GM12878 (cell line): ENCODE data around the gene MYH7. TPM values are rescaled to one million over a fixed set of nuclear protein-coding genes. Genes with fewer than 3 reads are reported as not detected.

Experiments used
- ATAC-seq: fragments of 200-7000 bp; cut with Tn5 transposase; 3 replicates; pipeline ENCODE4 v1.9.1; 2020; ENCODE audit warnings: mild to moderate bottlenecking, moderate library complexity
- BruUV-seq: library from RNA; stranded (reverse); fragments of 400-500 nt; replicated peaks from 2 replicates; lab custom pipeline; 2021; lab: Mats Ljungman, UMichigan
- CTCF ChIA-PET: fragments of 300-600 bp; sonication (Branson Sonifier 250); formaldehyde crosslinking; extraction: SDS; loops from one replicate; lab custom pipeline; 2021; ENCODE audit warnings: inconsistent platforms; lab: Yijun Ruan, JAX
- POLR2A ChIA-PET: fragments of 350-600 bp; formaldehyde crosslinking; extraction: SDS; loops from one replicate; lab custom pipeline; 2021; ENCODE audit warnings: inconsistent platforms; lab: Charles Lee
- RAD21 ChIA-PET: fragments of 300-600 bp; sonication (Branson Sonifier 250); formaldehyde crosslinking; loops from one replicate; lab custom pipeline; 2023; ENCODE audit warnings: antibody characterized with exemption; ENCODE audit not compliant: unreplicated experiment; lab: Charles Lee
- SMC1A ChIA-PET: fragments of 300-600 bp; sonication (Branson Sonifier 250); formaldehyde crosslinking; loops from one replicate; lab custom pipeline; 2023; ENCODE audit not compliant: unreplicated experiment, uncharacterized antibody; lab: Charles Lee
- DNase-seq: peaks from one replicate; pipeline ENCODE4 v3.0.0-alpha.2; 2011; ENCODE audit warnings: low read depth, low spot score
- FAIRE-seq: peaks from 3 replicates; lab custom pipeline; 2011; peaks lifted over from hg19 to GRCh38; lab: Jason Lieb, UNC
- H2AFZ ChIP-seq: 2 replicates; pipeline ENCODE4 v1.6.0; 2011; ENCODE audit warnings: low read depth, low read length, control low read depth; ENCODE audit not compliant: control insufficient read depth
- H3K27ac ChIP-seq: 2 replicates; pipeline ENCODE4 v1.5.1; 2011; ENCODE audit warnings: control low read depth; ENCODE audit not compliant: control insufficient read depth, insufficient read depth
- H3K27me3 ChIP-seq, 2 experiments: replicated peaks in 1 of 2; 2 replicates each; pipeline versions ENCODE4 v1.6.0 to v1.6.1; 2011; ENCODE audit warnings: low read length in 1 of 2; ENCODE audit not compliant: control insufficient read depth in 2 of 2, insufficient read depth in 2 of 2
- H3K36me3 ChIP-seq, 2 experiments: 2 replicates each; pipeline ENCODE4 v1.5.1; 2011; ENCODE audit warnings: low read length in 1 of 2; ENCODE audit not compliant: control insufficient read depth in 2 of 2, insufficient read depth in 2 of 2
- H3K4me1 ChIP-seq: 2 replicates; pipeline ENCODE4 v1.6.1; 2011; ENCODE audit warnings: mild to moderate bottlenecking, low read length, moderate library complexity, mixed read lengths; ENCODE audit not compliant: control insufficient read depth, insufficient read depth
- H3K4me2 ChIP-seq: 2 replicates; pipeline ENCODE4 v1.6.0; 2011; ENCODE audit warnings: control low read depth; ENCODE audit not compliant: control insufficient read depth, insufficient read depth
- H3K4me3 ChIP-seq: fragments of 200-600 bp; sonication (generic); 2 replicates; pipeline ENCODE4 v1.5.1; 2016
- H3K79me2 ChIP-seq: 2 replicates; pipeline ENCODE4 v1.6.0; 2011; ENCODE audit warnings: low read length; ENCODE audit not compliant: control insufficient read depth, insufficient read depth
- H3K9ac ChIP-seq: 2 replicates; pipeline ENCODE4 v1.8.0; 2011; ENCODE audit warnings: low read length, control low read depth, mixed read lengths; ENCODE audit not compliant: control insufficient read depth, insufficient read depth
- H3K9me3 ChIP-seq: replicated peaks from 3 replicates; pipeline ENCODE4 v1.5.1; 2011; ENCODE audit warnings: mild to moderate bottlenecking, low read length; ENCODE audit not compliant: control insufficient read depth, insufficient read depth
- H4K20me1 ChIP-seq: 2 replicates; pipeline ENCODE4 v1.6.0; 2011; ENCODE audit not compliant: control insufficient read depth, insufficient read depth
- CBX5 ChIP-seq: sonication (generic); IDR thresholded peaks from 2 replicates; pipeline ENCODE4 v1.6.1; 2016; ENCODE audit warnings: low read depth, moderate library complexity, mild to moderate bottlenecking, inconsistent platforms
- EP300 ChIP-seq, 2 experiments: fragments of 150-350 bp in 1 of 2; IDR thresholded peaks; 2 replicates each; pipeline ENCODE4 v1.6.1; 2011 to 2012; ENCODE audit warnings: low read depth in 2 of 2, low read length in 2 of 2, borderline replicate concordance in 1 of 2, improper control_type of control experiment in 1 of 2, inconsistent platforms in 1 of 2; ENCODE audit not compliant: control insufficient read depth in 1 of 2
- ETV6 ChIP-seq, 2 experiments: fragments of 450-650 bp in 1 of 2; IDR thresholded peaks in 1 of 2; conservative IDR thresholded peaks in 1 of 2; 2 replicates each; pipeline ENCODE4 v1.6.1; 2014; ENCODE audit warnings: antibody characterized with exemption in 1 of 2, borderline replicate concordance in 1 of 2, low read depth in 1 of 2, mild to moderate bottlenecking in 1 of 2, moderate library complexity in 1 of 2
- GABPA ChIP-seq: IDR thresholded peaks from 2 replicates; pipeline ENCODE4 v1.6.1; 2014; ENCODE audit warnings: antibody characterized with exemption, low read depth, mild to moderate bottlenecking, inconsistent platforms
- GATAD2B ChIP-seq: fragments of 450-650 bp; conservative IDR thresholded peaks from 2 replicates; pipeline ENCODE4 v1.6.1; 2017; ENCODE audit warnings: low read depth, mild to moderate bottlenecking, moderate library complexity
- IKZF2 ChIP-seq, 2 experiments: fragments of 450-650 bp; IDR thresholded peaks; 2 replicates each; pipeline ENCODE4 v1.6.1; 2017; ENCODE audit warnings: mild to moderate bottlenecking in 2 of 2, moderate library complexity in 2 of 2
- KAT2A ChIP-seq: conservative IDR thresholded peaks from 2 replicates; pipeline ENCODE4 v1.6.1; 2011; ENCODE audit warnings: low read depth, low read length; ENCODE audit not compliant: control insufficient read depth
- NBN ChIP-seq: fragments of 450-650 bp; IDR thresholded peaks from 2 replicates; pipeline ENCODE4 v1.6.1; 2016
- PAX5 ChIP-seq: IDR thresholded peaks from 2 replicates; pipeline ENCODE4 v1.6.1; 2011; ENCODE audit warnings: low read depth, low read length, borderline replicate concordance
- PML ChIP-seq: IDR thresholded peaks from 2 replicates; pipeline ENCODE4 v1.6.1; 2012; ENCODE audit warnings: low read length, inconsistent platforms
- SIN3A ChIP-seq: IDR thresholded peaks from 2 replicates; pipeline ENCODE4 v1.6.1; 2012; ENCODE audit warnings: low read depth, low read length, improper control_type of control experiment
- TCF3 ChIP-seq: IDR thresholded peaks from 2 replicates; pipeline ENCODE4 v1.6.1; 2012; ENCODE audit warnings: low read depth, mild to moderate bottlenecking, low read length, borderline replicate concordance; ENCODE audit not compliant: insufficient read depth
- TCF7 ChIP-seq: IDR thresholded peaks from 2 replicates; pipeline ENCODE4 v1.6.1; 2014; ENCODE audit warnings: antibody characterized with exemption, borderline replicate concordance
- WGBS: methylation state at CpG from one replicate; pipeline ENCODE4 v1.1.6; 2016; ENCODE audit warnings: low lambda C conversion rate; ENCODE audit not compliant: insufficient replicate concordance, insufficient coverage; ENCODE audit errors: missing lambda C conversion rate; 5-methylcytosine and 5-hydroxymethylcytosine counted together
- in situ Hi-C: fragments of 300-500 bp; cut with MboI; formaldehyde crosslinking; loops from 9 replicates; pipeline ENCODE4 v1.14.3; 2018; ENCODE audit warnings: mixed read lengths
- intact Hi-C: fragments of 100-400 bp; cut with micrococcal nuclease; formaldehyde crosslinking; loops from one replicate; pipeline ENCODE4 v1.14.2; 2022; ENCODE audit not compliant: unreplicated experiment
- polyA plus RNA-seq, 11 experiments: library from polyadenylated mRNA; depleted of rRNA in 4 of 11; unstranded in 6 of 11; stranded (reverse) in 5 of 11; fragments of >200 nt; fragmentation: Nextera tagmentation in 4 of 11; fragmentation: Illumina TruSeq in 1 of 11; extraction: Ambion mirVana in 4 of 11; extraction: Trizol in 1 of 11; gene quantifications; 1 replicate in 1 of 11; 2 replicates in 10 of 11; pipeline versions ENCODE4 v1.2.1 to v1.2.3, GENCODE V29; 2011 to 2016; ENCODE audit warnings: inconsistent platforms in 2 of 11, missing spikeins in 2 of 11, low read depth in 1 of 11
- total RNA-seq, 4 experiments: library from RNA; depleted of rRNA in 3 of 4; stranded (reverse); fragments of >200 nt in 3 of 4; fragmentation: Illumina TruSeq in 1 of 4; extraction: Trizol in 1 of 4; gene quantifications; 2 replicates each; pipeline versions ENCODE4 v1.2.1 to v1.2.3, GENCODE V29; 2013 to 2021

MYH7 gene
- total and polyA plus RNA-seq, 10 of the 15 experiments (the other 5 are each of a cell fraction or from before 2014, with no cell fraction given) = 0.04 to 0.10 (median 0.05) TPM; not detected in 4

DNA sequence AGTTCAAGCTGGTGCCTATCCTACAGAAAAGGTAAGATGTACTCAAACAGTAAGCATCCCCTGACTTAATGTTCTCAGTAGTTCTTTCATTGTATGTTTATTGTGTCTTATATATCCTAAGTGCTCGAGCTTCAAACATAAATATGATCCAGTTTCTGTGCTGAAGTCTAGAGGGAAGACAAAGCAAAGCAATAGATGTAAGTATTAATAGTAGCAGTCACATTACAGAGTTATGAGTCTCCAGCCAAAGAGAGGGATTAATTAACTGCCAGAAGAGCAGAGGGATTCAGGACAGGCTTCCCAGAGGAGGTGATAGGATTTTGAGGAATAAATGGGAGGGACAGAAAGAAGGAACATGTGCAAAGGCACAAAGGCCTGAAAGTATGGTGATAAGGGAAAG is 35.5 kb upstream of the MYH7 start:
- H3K4me3 ChIP-seq = no peak overlapping the region
- H3K79me2 ChIP-seq = peaks cover 16% of the 10 kb centered on the region
- no peak overlapping the region for H3K27ac ChIP-seq
- intact Hi-C loops = no loop called here
- CTCF ChIA-PET = interaction anchor here (4.2 kb wide), 1 partner anchor 89 kb away, joined by 54 read pairs; the partner anchor contains the start of gene THTPA
- DNase-seq (no peak), ATAC-seq (no peak), FAIRE-seq (no peak)
- no TSS peak for BruUV-seq
- no peak for TF ChIP-seq IKZF2 (IDR thresholded peaks at IDR 0.05)
- no peak for TF ChIP-seq ETV6 (conservative IDR thresholded peaks at IDR 0.05 in 1 of 2, IDR thresholded peaks at IDR 0.05 in 1 of 2; ENCODE audit: borderline replicate concordance in 1 of 2, low read depth in 1 of 2)
- no peak for TF ChIP-seq TCF3
- TF ChIP-seq GABPA = no peak
- H3K27me3 ChIP-seq = no peaks in the 10 kb centered on the region
- RAD21 ChIA-PET = no interaction called here
- in situ Hi-C loops = no loop called here
- no peak overlapping the region for H3K9ac ChIP-seq
- WGBS = 100% methylated on average over 1 of the region's 1 CpG
- no peak overlapping the region for H2AFZ ChIP-seq
- peaks cover 3% of the 10 kb centered on the region; the same call in 1 of the 3 replicates for H3K9me3 ChIP-seq
- peaks cover 8% of the 10 kb centered on the region for H3K4me1 ChIP-seq
- H3K4me2 ChIP-seq = no peak overlapping the region
- no peaks in the 10 kb centered on the region for H4K20me1 ChIP-seq
- SMC1A ChIA-PET = interaction anchor here (1.1 to 1.5 kb wide), 2 partner anchors 86 to 90 kb away, joined by 3 to 4 read pairs; no protein-coding TSS in a partner anchor
- H3K36me3 ChIP-seq = peaks cover 0 to 21% of the 10 kb centered on the region in 2 experiments; a peak in 3 of 4 replicates
- POLR2A ChIA-PET = interaction anchor here (1.3 kb wide), 1 partner anchor 90 kb away, joined by 3 read pairs; no protein-coding TSS in a partner anchor

GRCh38 chr14:23469906-23470403 is 34.5 kb upstream of the MYH7 start:
- ATAC-seq = peak; percentile 40
- H3K79me2 ChIP-seq = peaks cover 16% of the 10 kb centered on the region
- peaks cover 8% of the 10 kb centered on the region for H3K4me1 ChIP-seq
- RAD21 ChIA-PET = interaction anchor here (1.5 kb wide), 1 partner anchor 149 kb away, joined by 5 read pairs; the partner anchor contains the start of gene PABPN1
- no peaks in the 10 kb centered on the region for H3K27me3 ChIP-seq
- under 1% methylated on average over 11 of the region's 11 CpGs for WGBS
- CTCF ChIA-PET = interaction anchor here (0.6 to 4.2 kb wide), 4 partner anchors 9 to 378 kb away, joined by 3 to 54 read pairs (median 7); partner anchors contain the start of gene THTPA
- peak overlapping the region; percentile 85 for H3K4me2 ChIP-seq
- peaks cover 0 to 18% of the 10 kb centered on the region in 2 experiments; a peak in 2 of 4 replicates for H3K36me3 ChIP-seq
- peak overlapping the region; percentile 88 for H3K4me3 ChIP-seq
- POLR2A ChIA-PET = interaction anchor here (0.7 kb wide), 1 partner anchor 128 kb away, joined by 3 read pairs; no protein-coding TSS in a partner anchor
- in situ Hi-C loops (no loop called here), intact Hi-C loops (loop anchor here (5.0 kb wide), 1 partner anchor 148 kb away; the partner anchor contains the start of gene PABPN1)
- FAIRE-seq = no peak
- H3K27ac ChIP-seq = peak overlapping the region; percentile 72
- H2AFZ ChIP-seq = peak overlapping the region; percentile 78
- no peak for DNase-seq
- SMC1A ChIA-PET = interaction anchor here (1.1 kb wide), 1 partner anchor 91 kb away, joined by 3 read pairs; no protein-coding TSS in a partner anchor
- TSS peak; percentile 84 for BruUV-seq
- no peaks in the 10 kb centered on the region for H4K20me1 ChIP-seq
- H3K9me3 ChIP-seq = peaks cover 3% of the 10 kb centered on the region; the same call in 1 of the 3 replicates
- H3K9ac ChIP-seq = peak overlapping the region; percentile 81
- TF ChIP-seq NBN (no peak), TCF7 (no peak), PML (peak; percentile 18; the same call in 1 of the 2 replicates), PAX5 (no peak), EP300 (IDR thresholded peaks at IDR 0.05; ENCODE audit: borderline replicate concordance in 1 of 2, control insufficient read depth in 1 of 2, low read depth in 2 of 2, low read length in 2 of 2) (no peak), GATAD2B (no peak), SIN3A (0 out of 2 replicates have a peak, but pooled peaks have one; percentile 14), CBX5 (no peak), KAT2A (no peak)
